GM19438 (cell line): ENCODE data around the gene ZNF692.
"Not testable (repeated sequence)": the region's sequence is repeated elsewhere in the genome, so short reads cannot be mapped to it uniquely, and the experiment has no call there.

ENCODE experiments used
- ATAC-seq: cut with Tn5 transposase; IDR thresholded peaks from one replicate; pipeline ENCODE4 v1.9.1; 2021; ENCODE audit warnings: low read depth; ENCODE audit not compliant: unreplicated experiment

Gene ZNF692, protein sequence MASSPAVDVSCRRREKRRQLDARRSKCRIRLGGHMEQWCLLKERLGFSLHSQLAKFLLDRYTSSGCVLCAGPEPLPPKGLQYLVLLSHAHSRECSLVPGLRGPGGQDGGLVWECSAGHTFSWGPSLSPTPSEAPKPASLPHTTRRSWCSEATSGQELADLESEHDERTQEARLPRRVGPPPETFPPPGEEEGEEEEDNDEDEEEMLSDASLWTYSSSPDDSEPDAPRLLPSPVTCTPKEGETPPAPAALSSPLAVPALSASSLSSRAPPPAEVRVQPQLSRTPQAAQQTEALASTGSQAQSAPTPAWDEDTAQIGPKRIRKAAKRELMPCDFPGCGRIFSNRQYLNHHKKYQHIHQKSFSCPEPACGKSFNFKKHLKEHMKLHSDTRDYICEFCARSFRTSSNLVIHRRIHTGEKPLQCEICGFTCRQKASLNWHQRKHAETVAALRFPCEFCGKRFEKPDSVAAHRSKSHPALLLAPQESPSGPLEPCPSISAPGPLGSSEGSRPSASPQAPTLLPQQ

DNA sequence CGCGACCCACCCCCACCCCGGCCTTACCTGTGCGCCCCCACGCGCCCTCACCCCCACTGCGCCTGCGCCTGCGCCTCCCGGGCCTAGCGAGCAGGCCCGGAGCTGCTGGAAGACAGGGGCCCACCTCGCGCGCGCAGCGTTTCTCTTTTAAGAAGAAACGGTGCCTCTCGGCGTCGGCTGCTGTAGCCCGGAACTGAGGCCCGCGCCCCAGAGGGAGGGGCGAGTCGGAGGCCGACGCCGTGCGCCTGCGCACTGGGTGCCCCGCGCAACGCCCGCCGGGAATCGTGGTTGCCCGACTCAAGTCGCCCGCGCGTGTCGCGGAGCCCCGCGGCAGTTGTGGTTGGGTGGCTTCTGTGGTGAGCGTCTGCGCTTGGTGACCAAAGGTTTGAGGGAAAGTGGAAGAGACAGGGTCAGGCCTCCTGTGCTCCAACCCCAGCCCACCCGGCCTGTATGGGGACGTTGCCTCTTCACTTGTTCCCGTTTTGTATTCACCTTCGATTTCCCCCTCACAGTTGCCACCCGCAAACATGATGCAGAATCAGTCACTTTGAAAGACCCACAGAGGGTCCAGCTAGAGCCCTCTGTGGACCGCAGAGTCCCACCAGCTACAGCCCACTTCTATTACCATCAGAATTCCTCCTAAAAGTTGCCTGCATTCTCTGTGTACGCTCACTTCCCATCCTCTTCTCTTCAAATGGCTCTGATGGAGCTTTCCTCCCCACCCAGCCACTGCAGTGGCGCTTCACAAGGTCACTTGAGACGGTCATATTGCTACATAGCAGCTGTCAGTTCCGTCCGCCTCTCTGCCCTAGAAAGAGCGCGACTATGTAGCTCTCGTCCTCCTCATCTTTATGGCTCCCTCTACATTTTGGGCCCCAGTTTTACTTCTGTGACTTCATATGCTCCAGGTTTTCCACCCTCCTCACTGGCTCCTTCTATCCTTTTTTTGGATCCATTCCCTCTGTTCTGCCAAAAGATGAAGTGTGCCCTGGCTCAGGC lies at the start of gene ZNF692:
ZNF692 (minus strand) TSS at position 195 of the 999 bp plus-strand sequence. CDS start 776 bp downstream, outside the sequence.
- ATAC-seq, result peak; percentile 63

GRCh38 chr1:248906753-248907661 lies 48.1 kb upstream of the ZNF692 start:
- peak; percentile 27 for ATAC-seq

- peak; percentile 91 for ATAC-seq
These were observed 47.3 kb upstream of the ZNF692 start, which contains the start of gene PGBD2 for GRCh38 chr1:248906009-248906752. Gene PGBD2 (plus strand): TSS chr1:248906235. CDS start chr1:248913863, 7,628 bp downstream.

GRCh38 chr1:248905662-248906008 lies 46.8 kb upstream of the ZNF692 start:
- no peak for ATAC-seq

GRCh38 chr1:248904437-248905216 lies 45.7 kb upstream of the ZNF692 start:
- no peak for ATAC-seq

- ATAC-seq, result no peak
These were observed 42.7 kb upstream of the ZNF692 start for GRCh38 chr1:248901578-248901977.

- ATAC-seq, result no peak
These were observed 41.8 kb upstream of the ZNF692 start for GRCh38 chr1:248900637-248901036.

- ATAC-seq, result no peak
These were observed 38.8 kb upstream of the ZNF692 start for GRCh38 chr1:248897412-248898337.

DNA sequence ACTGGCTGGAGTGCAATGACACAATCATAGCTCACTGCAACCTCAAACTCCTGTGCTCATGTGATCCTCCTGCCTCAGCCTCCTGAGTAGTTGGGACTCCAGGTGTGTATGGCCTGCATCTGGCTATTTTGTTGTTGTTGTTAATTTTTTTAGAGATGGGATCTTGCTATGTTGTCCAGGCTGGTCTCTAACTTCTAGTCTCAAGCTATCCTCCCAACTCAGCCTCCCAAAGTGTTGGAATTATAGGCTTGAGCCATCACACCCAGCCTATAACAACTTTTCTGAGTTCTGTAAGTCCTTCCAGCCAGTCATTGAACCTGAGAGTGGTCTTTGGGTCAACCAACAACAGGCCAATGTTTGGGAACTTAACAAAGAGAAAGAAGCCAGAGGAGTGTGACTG lies 36.0 kb upstream of the ZNF692 start:
- ATAC-seq, result no peak

- ATAC-seq, result no peak
These were observed 33.7 kb upstream of the ZNF692 start for GRCh38 chr1:248892590-248892989.

- ATAC-seq, result no peak
These were observed 32.9 kb upstream of the ZNF692 start for GRCh38 chr1:248891758-248892157.

GRCh38 chr1:248890549-248891498 lies 31.9 kb upstream of the ZNF692 start:
- ATAC-seq, result no peak

GRCh38 chr1:248889914-248890243 lies 31.0 kb upstream of the ZNF692 start:
- ATAC-seq, result not testable (repeated sequence)

GRCh38 chr1:248886237-248886895 lies 27.5 kb upstream of the ZNF692 start:
- no peak for ATAC-seq

GRCh38 chr1:248885646-248886045 lies 26.8 kb upstream of the ZNF692 start:
- no peak for ATAC-seq
